NB4 (cell line): ENCODE results near the gene CCDC27.

ENCODE experiments used
- DNase-seq: peaks from one replicate; pipeline ENCODE4 v3.0.0; 2010; ENCODE audit warnings: low read depth
- H3K4me3 ChIP-seq: one replicate; pipeline ENCODE4 v1.5.1; 2011; ENCODE audit warnings: mild to moderate bottlenecking, low read depth, low read length, moderate library complexity
- MYC ChIP-seq: IDR thresholded peaks from 2 replicates; pipeline ENCODE4 v1.6.1; 2011; ENCODE audit warnings: low read depth, low read length
- POLR2A ChIP-seq: IDR thresholded peaks from 2 replicates; pipeline ENCODE4 v1.6.1; 2011; ENCODE audit warnings: mild to moderate bottlenecking; ENCODE audit not compliant: insufficient read length; ENCODE audit errors: extremely low read depth
- TF ChIP-seq, protein P1 (sequence below): IDR thresholded peaks from one replicate; pipeline ENCODE4 v1.5.1; 2012; ENCODE audit warnings: low read depth, low read length
- TF ChIP-seq, protein P2 (sequence below): IDR thresholded peaks from 2 replicates; pipeline ENCODE4 v1.6.1; 2011; ENCODE audit warnings: low read depth, low read length

Gene CCDC27

DNA sequence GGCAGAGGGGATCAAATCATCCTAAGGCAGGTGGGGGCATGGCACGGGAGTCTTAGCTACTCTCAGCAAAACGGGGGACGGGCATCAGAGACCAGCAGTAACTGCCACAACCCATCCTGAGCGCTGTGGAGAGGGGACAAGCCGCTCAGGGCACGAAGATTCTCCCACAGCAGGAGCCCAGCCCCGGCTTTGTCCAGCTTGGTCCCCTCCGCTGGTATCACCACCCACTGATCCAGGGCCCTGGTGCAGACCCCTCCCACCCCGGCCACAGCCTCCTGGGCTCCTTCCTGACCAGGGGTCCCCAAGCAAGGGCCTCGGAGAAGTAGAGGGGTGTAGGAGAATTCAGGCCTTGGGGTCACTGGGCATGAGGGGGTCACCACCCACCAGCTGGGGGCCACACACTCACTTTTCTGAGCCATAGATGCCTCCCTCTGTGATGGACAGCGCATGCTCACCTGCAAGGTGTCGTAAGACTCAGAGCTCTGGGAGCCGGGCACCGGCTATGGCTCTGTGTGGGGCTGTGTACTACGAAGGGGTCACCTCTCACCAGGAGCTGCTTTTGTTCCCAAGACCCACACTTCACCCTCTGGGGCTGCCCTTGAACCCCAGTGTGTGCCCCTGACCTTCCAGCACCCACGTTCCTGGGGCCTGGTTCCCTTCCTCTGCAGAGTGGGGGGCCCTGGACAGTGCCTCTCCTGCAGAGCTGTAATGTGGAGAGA, 18.0 kb downstream of the CCDC27 start:
- DNase-seq, result no peak
- no peak for TF ChIP-seq POLR2A
- no peak for TF ChIP-seq MYC
- TF ChIP-seq, protein P1, sequence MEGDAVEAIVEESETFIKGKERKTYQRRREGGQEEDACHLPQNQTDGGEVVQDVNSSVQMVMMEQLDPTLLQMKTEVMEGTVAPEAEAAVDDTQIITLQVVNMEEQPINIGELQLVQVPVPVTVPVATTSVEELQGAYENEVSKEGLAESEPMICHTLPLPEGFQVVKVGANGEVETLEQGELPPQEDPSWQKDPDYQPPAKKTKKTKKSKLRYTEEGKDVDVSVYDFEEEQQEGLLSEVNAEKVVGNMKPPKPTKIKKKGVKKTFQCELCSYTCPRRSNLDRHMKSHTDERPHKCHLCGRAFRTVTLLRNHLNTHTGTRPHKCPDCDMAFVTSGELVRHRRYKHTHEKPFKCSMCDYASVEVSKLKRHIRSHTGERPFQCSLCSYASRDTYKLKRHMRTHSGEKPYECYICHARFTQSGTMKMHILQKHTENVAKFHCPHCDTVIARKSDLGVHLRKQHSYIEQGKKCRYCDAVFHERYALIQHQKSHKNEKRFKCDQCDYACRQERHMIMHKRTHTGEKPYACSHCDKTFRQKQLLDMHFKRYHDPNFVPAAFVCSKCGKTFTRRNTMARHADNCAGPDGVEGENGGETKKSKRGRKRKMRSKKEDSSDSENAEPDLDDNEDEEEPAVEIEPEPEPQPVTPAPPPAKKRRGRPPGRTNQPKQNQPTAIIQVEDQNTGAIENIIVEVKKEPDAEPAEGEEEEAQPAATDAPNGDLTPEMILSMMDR, result no peak
- TF ChIP-seq, protein P2, sequence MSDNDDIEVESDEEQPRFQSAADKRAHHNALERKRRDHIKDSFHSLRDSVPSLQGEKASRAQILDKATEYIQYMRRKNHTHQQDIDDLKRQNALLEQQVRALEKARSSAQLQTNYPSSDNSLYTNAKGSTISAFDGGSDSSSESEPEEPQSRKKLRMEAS, result no peak
- H3K4me3 ChIP-seq, result no peak overlapping the region

DNA sequence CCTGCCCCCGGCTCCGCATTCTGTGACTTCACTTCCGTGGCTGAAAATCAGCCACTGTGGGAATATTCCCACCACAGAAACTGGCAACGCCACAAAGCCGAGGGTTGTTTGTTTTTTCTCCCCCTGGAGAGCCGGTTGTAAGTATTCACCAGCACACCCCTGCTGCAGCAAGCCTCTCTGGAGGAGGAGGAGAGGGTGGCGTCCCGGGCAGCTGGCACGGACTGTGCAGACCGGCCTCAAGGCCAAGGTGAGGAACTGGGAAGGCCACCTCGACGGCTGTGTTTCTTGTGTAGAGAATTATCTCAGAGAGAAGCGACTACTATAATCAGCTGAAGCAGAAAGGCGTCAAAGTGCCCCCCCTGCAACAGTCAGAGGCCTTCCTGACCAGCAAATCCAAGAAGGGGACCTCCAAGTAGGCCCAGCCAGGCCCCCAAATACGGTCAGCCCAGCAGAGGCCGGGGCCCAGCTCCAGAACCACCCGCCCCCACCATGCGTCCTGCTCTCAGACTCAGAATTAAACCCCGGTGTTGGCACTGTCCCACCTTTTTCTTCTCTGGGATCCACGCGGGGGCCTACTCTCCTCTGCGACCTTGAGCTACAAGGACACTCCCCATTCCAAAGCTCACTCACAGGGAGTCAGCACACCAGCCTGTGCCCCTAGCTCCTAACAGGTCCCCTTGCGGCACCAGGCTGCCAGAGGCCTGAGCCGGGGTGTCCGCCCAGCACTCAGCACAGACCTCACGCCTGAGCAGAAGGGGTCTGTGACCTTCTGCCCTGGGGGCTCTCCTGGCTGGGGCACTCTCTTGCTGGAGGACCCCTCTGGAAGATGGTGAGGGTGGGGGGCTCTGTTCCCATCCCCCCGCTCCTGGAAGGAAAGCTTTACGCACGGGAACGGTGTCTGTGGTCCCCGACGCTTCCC, 19.1 kb downstream of the CCDC27 start:
- no peak for DNase-seq
- TF ChIP-seq POLR2A, result no peak
- TF ChIP-seq, protein P2, result no peak
- H3K4me3 ChIP-seq, result peak overlapping the region; percentile 11

DNA sequence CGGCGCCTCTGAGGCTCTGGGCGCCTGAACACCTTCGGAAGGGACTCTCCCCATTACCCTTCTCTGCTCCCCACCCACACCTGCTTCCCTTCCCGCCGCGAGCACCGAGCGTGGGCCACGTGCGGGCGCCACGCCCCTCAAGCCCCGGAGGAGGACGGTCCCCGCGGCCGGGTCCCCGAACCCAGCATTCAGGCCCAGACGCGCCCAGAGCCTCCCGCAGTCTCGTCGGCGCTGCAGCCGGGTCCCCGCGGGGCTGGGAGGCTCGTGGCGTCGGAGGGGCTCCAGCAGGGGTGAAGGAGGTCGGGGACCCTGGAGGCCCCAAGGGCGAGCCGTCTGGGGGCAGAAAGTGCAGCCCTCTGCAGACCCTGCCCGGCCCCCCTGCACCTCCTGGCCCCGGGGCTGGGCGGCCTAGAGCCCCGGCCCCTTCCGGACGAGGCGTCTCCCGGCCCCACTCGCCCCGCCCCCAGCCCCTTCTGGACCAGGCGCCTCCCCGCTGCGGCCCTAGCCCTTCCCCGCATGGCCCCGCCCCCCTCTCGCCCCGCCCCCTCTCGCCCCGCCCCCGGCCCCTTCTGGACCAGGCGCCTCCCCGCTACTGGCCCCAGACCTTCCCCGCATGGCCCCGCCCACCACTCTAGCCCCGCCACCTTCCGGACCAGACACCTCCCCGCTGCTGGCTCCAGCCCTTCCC, 19.9 kb downstream of the CCDC27 start:
- peak overlapping the region; percentile 11 for H3K4me3 ChIP-seq
- DNase-seq, result peak; percentile 86
- TF ChIP-seq, protein P1, result no peak
- peak; percentile 24 for TF ChIP-seq MYC
- peak; percentile 47 for TF ChIP-seq POLR2A
- TF ChIP-seq, protein P2, result peak; percentile 78

DNA sequence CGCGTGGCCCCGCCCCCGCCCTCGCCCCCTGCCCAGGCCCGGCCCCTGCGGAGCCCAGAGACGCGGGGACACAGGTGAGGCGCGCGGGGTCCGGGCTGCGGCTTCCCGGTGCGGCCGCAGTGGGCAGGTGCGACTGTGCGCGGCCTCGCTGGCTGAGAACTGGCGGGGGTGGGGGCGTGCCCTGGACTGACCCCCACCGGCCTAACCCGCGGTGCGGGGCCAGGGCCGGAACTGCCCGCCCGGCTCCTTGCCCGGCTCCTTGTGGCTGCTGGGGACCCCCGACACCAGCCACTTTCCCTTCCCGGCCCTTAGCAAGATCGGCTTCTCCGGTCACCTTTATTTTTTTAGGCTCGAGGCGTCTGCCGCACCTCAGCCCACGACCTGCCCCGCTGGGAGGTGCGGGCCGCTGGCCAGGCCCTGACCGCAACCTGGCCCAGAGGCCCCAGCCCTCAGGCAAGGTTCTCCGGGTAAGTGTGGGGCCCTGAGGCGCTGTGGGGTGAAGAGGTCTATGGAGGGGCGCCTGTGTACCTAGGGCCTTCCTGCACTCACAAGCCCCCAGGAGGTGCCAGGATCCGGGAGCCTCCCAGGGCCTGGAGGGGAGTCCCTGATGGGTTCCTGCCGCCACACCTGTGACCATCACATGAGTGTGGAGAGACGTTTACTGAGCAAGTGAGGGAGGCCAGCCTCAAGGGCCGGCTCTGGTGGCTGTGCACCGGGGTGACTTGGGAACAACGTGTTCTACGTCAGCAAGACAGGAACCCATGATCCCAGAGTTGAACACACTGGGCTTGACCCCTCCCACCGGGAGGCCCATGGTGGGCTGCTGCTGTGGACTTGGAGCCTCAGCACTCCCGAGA, 20.7 kb downstream of the CCDC27 start, which contains the start of gene SMIM1:
Gene SMIM1, plus strand, starts transcription at position 35 of the 857 bp plus-strand sequence. CDS start 2,625 bp downstream, outside the sequence.
- no peak for TF ChIP-seq POLR2A
- TF ChIP-seq, protein P1, result no peak
- TF ChIP-seq, protein P2, result no peak
- peak within 1 kb of the TSS; percentile 11 for H3K4me3 ChIP-seq
- no peak for DNase-seq

DNA sequence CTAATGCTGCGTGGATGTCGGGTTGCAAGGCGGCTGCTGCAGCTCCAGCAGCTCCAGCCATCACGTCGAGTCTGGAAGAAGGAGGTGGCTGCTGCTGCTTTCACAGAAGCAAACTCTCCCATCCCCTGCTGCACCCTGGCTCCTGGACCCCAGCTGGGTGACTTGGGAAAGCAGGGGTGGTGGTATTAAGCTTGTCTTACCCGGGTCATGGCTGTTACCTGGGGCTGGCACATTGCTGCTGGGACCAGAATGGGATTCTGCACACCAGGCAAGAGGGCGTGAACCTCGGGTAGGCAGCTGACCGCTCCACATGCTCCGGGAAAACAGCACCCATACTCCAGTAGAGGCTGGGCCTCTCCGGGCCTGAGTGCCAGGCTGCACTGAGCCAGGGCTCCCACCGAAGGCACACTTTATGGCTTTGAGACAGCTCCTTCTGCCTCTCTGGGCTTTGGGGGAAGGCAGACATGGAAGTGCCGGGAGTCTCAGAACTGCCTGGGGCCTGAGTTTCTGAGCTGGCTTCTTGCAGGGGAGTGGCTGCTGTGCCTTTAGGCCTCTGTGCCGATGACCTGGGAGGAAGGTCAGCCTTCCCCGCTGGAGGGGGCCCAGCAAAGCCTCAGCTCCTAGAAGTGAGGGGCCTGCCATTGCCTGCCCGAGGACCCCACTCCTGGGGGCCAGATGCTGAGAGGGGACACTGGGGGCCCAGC, 21.5 kb downstream of the CCDC27 start:
- no peak overlapping the region for H3K4me3 ChIP-seq

More for the DNA sequence above, 21.5 kb downstream of the CCDC27 start:
- no peak for DNase-seq
- TF ChIP-seq, protein P1, result no peak
- TF ChIP-seq, protein P2, result no peak
- TF ChIP-seq MYC (no peak), POLR2A (no peak)
